Esophagus squamous epithelium (tissue), 5 donors: Measurements from ENCODE around the gene IPMK. TPM values are rescaled to one million over a fixed set of nuclear protein-coding genes. Genes with fewer than 3 reads are reported as not detected.

Source experiments
- DNase-seq: peaks from one replicate; lab custom pipeline; 2025; lab: John Stamatoyannopoulos, UW
- H3K27ac ChIP-seq, 4 donors: fragments of 200-600 bp; sonication (generic); one replicate each; pipeline ENCODE4 v1.5.1; 2016 to 2019; ENCODE audit warnings: mild to moderate bottlenecking in 1 of 4
- H3K27me3 ChIP-seq, 4 donors: fragments of 200-600 bp; sonication (generic); 1 replicate in 3 of 4; 2 replicates in 1 of 4; pipeline versions ENCODE4 v1.5.1 to v1.6.0; 2017 to 2021; ENCODE audit warnings: antibody characterized with exemption in 1 of 4
- H3K36me3 ChIP-seq, 3 donors: fragments of 200-600 bp; sonication (generic); one replicate each; pipeline ENCODE4 v1.5.1; 2016 to 2019
- H3K4me1 ChIP-seq, 3 donors: fragments of 200-600 bp; sonication (generic); one replicate each; pipeline ENCODE4 v1.5.1; 2017 to 2019
- H3K4me3 ChIP-seq, 4 donors: fragments of 200-600 bp; sonication (generic); 1 replicate in 3 of 4; 2 replicates in 1 of 4; pipeline ENCODE4 v1.5.1; 2016 to 2019; ENCODE audit warnings: mild to moderate bottlenecking in 2 of 4, moderate library complexity in 1 of 4
- H3K9me3 ChIP-seq, 3 donors: fragments of 200-600 bp; sonication (generic); one replicate each; pipeline ENCODE4 v1.5.1; 2016 to 2019
- POLR2A ChIP-seq, 4 donors: fragments of 450-650 bp; IDR thresholded peaks; one replicate each; pipeline ENCODE4 v1.6.1; 2017; ENCODE audit warnings: antibody characterized with exemption in 4 of 4, mild to moderate bottlenecking in 4 of 4, moderate library complexity in 3 of 4
- WGBS, 2 donors: methylation state at CpG; one replicate each; pipeline ENCODE4 v1.1.5; 2018; 5-methylcytosine and 5-hydroxymethylcytosine counted together
- intact Hi-C: fragments of 100-400 bp; cut with DNase I; formaldehyde crosslinking; loops from one replicate; pipeline ENCODE4 v1.15.0; 2022
- total RNA-seq, 4 donors: library from RNA; depleted of rRNA; stranded (reverse); fragments of >200 nt; gene quantifications; one replicate each; pipeline ENCODE4 v1.1.0, GENCODE V29; 2016
- TF ChIP-seq, protein P1 (sequence below), 6 experiments: fragments of 450-650 bp in 4 of 6; fragments of 200-600 bp in 2 of 6; sonication (generic) in 2 of 6; IDR thresholded peaks; one replicate each; pipeline ENCODE4 v1.5.1; 2016 to 2019; ENCODE audit warnings: antibody characterized with exemption in 6 of 6, mild to moderate bottlenecking in 4 of 6, moderate library complexity in 4 of 6
- donor health status: DM: yes; HTN: yes; CAD: no.

The IPMK gene
- total RNA-seq, 4 donors from 2014 or later: 5.8 to 12.6 (median 8.8) TPM

DNA sequence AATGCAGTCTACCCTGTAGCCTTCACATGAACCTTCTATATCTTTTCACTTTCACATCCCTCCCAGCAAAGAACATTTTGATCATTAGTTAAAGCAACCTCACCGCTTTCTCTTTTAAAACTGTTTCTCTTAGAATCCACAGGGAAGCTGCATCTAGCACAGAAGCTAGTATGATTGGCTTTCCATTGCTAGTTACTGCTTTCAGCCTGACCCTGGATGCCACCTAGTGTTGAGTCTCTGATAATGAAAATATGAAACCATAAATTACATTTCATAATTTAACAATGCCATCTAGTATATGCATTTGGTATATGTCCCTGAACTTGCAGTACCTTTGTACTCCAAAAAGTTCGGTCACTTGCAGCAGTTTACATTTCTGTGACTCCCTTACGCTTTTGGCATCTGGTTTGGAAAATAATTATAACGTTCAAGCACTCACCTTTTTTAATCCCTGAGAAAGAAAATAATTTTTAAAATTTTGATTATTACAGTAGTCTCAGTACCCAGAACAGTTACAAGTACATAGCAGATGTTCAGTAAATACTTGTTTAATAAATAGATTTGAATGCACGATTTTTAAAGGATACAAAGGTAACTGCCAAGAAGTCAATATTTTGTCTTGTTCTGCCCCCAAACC is 24.0 kb upstream of the IPMK start:
- H3K4me1 ChIP-seq: no peaks in the 10 kb centered on the region
- WGBS, 2 donors: 39 to 51% methylated on average over 5 of the region's 5 CpGs
- intact Hi-C loops: loop anchor here (5.0 kb wide), 1 partner anchor 114 kb away; no protein-coding TSS in a partner anchor
- no peaks in the 10 kb centered on the region for H3K27me3 ChIP-seq
- TF ChIP-seq, protein P1, sequence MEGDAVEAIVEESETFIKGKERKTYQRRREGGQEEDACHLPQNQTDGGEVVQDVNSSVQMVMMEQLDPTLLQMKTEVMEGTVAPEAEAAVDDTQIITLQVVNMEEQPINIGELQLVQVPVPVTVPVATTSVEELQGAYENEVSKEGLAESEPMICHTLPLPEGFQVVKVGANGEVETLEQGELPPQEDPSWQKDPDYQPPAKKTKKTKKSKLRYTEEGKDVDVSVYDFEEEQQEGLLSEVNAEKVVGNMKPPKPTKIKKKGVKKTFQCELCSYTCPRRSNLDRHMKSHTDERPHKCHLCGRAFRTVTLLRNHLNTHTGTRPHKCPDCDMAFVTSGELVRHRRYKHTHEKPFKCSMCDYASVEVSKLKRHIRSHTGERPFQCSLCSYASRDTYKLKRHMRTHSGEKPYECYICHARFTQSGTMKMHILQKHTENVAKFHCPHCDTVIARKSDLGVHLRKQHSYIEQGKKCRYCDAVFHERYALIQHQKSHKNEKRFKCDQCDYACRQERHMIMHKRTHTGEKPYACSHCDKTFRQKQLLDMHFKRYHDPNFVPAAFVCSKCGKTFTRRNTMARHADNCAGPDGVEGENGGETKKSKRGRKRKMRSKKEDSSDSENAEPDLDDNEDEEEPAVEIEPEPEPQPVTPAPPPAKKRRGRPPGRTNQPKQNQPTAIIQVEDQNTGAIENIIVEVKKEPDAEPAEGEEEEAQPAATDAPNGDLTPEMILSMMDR (IDR thresholded peaks at IDR 0.05): peak in 5 of 6 experiments; percentile 73 to 88 (median 74)
- no peak for TF ChIP-seq POLR2A (IDR thresholded peaks at IDR 0.05)
- H3K27ac ChIP-seq: no peak overlapping the region
- no peaks in the 10 kb centered on the region for H3K9me3 ChIP-seq
- H3K4me3 ChIP-seq: no peak overlapping the region
- H3K36me3 ChIP-seq: no peaks in the 10 kb centered on the region
- DNase-seq: no peak

DNA sequence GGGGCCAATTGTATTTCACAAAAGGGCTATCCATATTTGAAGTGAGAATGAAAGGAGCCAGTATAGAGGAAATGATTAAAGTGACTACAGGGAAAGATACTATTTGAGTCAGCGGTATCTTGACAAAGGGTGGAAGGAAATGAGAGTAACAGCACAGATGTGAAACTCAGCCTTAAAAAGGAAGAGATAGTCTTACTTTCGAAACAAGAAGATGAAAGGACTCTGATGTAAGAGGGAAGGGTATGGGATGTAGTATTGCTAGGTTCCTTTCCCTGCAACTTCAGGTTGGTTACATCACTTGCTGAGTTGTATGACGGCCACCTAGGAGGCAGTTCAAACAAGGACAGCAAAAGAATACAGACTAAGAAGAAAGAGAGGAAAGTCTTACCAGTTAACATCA is 14.9 kb upstream of the IPMK start:
- no peaks in the 10 kb centered on the region for H3K27me3 ChIP-seq
- H3K9me3 ChIP-seq: no peaks in the 10 kb centered on the region
- WGBS, 2 donors: 13 to 15% methylated on average over 3 of the region's 3 CpGs
- TF ChIP-seq, protein P1 (IDR thresholded peaks at IDR 0.05): no peak
- TF ChIP-seq POLR2A (IDR thresholded peaks at IDR 0.05): no peak
- no peak overlapping the region for H3K4me3 ChIP-seq
- H3K36me3 ChIP-seq: peaks cover 0 to 22% (median 0%) of the 10 kb centered on the region in 3 donors
- intact Hi-C loops: no loop called here
- H3K27ac ChIP-seq: peak overlapping the region in 3 of 4 donors; percentile 39 to 50 (median 43)
- DNase-seq: no peak
- H3K4me1 ChIP-seq: peaks cover 0 to 32% (median 20%) of the 10 kb centered on the region in 3 donors

DNA sequence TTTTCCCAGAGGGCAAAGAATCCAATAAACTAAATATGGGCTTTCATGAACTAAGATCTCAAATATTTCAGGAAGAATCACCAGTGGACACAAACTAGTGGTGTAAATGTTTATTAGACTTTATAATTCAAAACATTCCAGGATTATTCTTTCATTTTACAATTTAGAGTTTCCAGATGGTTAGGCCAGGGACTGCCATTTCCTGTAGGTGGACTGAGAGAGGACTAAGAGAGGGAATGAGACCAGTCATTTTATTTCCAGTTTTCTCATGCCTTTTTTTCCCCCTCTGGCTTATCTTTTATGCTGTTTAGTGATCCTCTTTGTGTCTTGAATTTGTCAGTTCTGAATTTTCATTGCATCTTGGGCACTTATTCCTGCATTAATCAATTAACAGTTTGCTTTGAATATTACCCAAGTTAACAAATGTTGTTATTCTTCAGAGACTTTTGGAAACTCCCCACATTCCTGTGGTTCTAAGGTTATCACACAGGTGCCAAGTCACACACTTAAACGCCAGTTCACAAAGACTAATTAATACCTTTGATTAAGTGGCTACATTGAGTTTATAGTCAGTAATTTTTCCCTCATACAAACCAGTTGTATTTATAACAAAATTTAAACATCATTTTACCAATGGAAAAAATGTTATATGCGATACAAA is 13.5 kb upstream of the IPMK start:
- Histone ChIP-seq H3K4me1 (peaks cover 0 to 32% (median 20%) of the 10 kb centered on the region in 3 donors), H3K4me3 (no peak overlapping the region), H3K27me3 (no peaks in the 10 kb centered on the region), H3K9me3 (no peaks in the 10 kb centered on the region), H3K27ac (peak overlapping the region in 1 of 4 donors; percentile 23), H3K36me3 (peaks cover 0 to 30% (median 0%) of the 10 kb centered on the region in 3 donors)
- 37 to 43% methylated on average over 2 of the region's 2 CpGs for WGBS, 2 donors
- intact Hi-C loops: no loop called here
- TF ChIP-seq POLR2A (IDR thresholded peaks at IDR 0.05): no peak
- TF ChIP-seq, protein P1 (IDR thresholded peaks at IDR 0.05): no peak
- no peak for DNase-seq

DNA sequence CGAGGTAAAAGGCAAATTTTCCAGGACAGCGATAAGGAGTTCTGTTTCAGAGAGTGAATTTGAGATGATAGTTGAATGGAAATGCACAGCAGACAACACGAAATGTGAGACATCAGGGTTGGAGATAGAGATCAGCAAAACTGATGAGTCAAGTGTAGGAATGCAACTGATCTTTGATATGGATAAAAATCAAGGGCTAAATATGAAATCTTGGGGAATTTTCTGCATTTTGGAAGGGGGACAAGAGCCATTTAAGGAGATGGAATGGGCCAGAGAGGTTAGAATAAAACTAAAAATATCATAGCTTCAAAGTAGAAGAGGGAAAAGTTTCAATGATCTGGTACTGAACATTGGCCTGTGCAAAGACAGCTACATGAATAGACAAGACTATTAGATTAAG is 12.8 kb upstream of the IPMK start:
- intact Hi-C loops: no loop called here
- no peak for DNase-seq
- H3K9me3 ChIP-seq: no peaks in the 10 kb centered on the region
- H3K4me3 ChIP-seq: no peak overlapping the region
- peaks cover 0 to 30% (median 0%) of the 10 kb centered on the region in 3 donors for H3K36me3 ChIP-seq
- 82 to 87% methylated on average over 3 of the region's 3 CpGs for WGBS, 2 donors
- H3K27ac ChIP-seq: no peak overlapping the region
- no peaks in the 10 kb centered on the region for H3K27me3 ChIP-seq
- TF ChIP-seq POLR2A (IDR thresholded peaks at IDR 0.05): no peak
- peaks cover 0 to 40% (median 20%) of the 10 kb centered on the region in 3 donors for H3K4me1 ChIP-seq

DNA sequence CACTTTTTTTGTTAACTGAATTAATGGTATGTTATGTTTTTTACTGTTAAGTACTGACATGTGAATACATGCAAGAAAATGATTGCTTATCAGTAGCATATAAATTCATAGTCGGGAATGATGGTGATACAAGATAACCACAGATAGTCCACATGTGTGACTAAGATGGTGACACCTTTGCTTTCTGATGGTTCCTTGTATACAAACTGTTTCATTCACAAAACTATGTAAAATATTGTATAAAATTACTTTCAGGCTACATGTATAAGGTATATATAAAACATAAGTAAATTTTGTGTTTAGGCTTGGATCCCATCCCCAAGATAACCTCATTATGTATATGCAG is 11.2 kb upstream of the IPMK start:
- Histone ChIP-seq H3K27me3 (no peaks in the 10 kb centered on the region), H3K27ac (no peak overlapping the region), H3K36me3 (peaks cover 0 to 30% (median 0%) of the 10 kb centered on the region in 3 donors), H3K4me3 (no peak overlapping the region), H3K4me1 (peaks cover 0 to 55% (median 25%) of the 10 kb centered on the region in 3 donors), H3K9me3 (no peaks in the 10 kb centered on the region)
- no peak for DNase-seq
- 45 to 74% methylated on average over 1 of the region's 1 CpG for WGBS, 2 donors
- TF ChIP-seq, protein P1 (IDR thresholded peaks at IDR 0.05): no peak
- no peak for TF ChIP-seq POLR2A (IDR thresholded peaks at IDR 0.05)
- intact Hi-C loops: no loop called here
